Muscle of arm (tissue), 14 donors: Measurements from ENCODE around the gene WDR27. TPM values are rescaled to one million over a fixed set of nuclear protein-coding genes. Genes with fewer than 3 reads are reported as not detected.
A peak's percentile ranks its signal among the peaks of the same experiment; 100 is the strongest.

Experiments
- DNase-seq: peaks from one replicate; pipeline ENCODE4 v3.0.0-alpha.2; 2013
- long read RNA-seq, 11 donors: transcript quantifications; one replicate each; lab custom pipeline, GENCODE V29; 2026
- polyA plus RNA-seq, 12 donors: library from polyadenylated mRNA; unstranded; fragments of 120-200 nt; gene quantifications; one replicate each; pipeline ENCODE4 v1.2.1, GENCODE V29; 2013; ENCODE audit not compliant: insufficient read length in 12 of 12

Gene WDR27
- 10 to 100 TPM in 11 of 12 donors, not detected in 1; 17.8 to 60.4 (median 35.3) TPM for polyA plus RNA-seq
- long read RNA-seq, donor 1, partial matches to known transcripts = 12 of 15 reads
- long read RNA-seq, donor 1, other reads (novel, unspliced or antisense) = 0 of 15 reads
- long read RNA-seq, donor 2, partial matches to known transcripts = 0 of 2 reads
- long read RNA-seq, donor 2, other reads (novel, unspliced or antisense) = 0 of 2 reads
- long read RNA-seq, donor 3 = 0 reads
- long read RNA-seq, donor 4, partial matches to known transcripts = 0 of 2 reads
- long read RNA-seq, donor 4, other reads (novel, unspliced or antisense) = 0 of 2 reads
- long read RNA-seq, donor 5, transcript WDR27-211 (3 exons, 3,175 nt) = major isoform, 6 of 15 reads
- long read RNA-seq, donor 5, partial matches to known transcripts = 6 of 15 reads
- long read RNA-seq, donor 5, other reads (novel, unspliced or antisense) = 0 of 15 reads
- long read RNA-seq, donor 6 = 0 reads
- long read RNA-seq, donor 7 = 0 reads
- long read RNA-seq, donor 8, partial matches to known transcripts = 0 of 4 reads
- long read RNA-seq, donor 8, other reads (novel, unspliced or antisense) = 0 of 4 reads
- long read RNA-seq, donor 9, partial matches to known transcripts = 0 of 1 reads
- long read RNA-seq, donor 9, other reads (novel, unspliced or antisense) = 0 of 1 reads
- long read RNA-seq, donor 10, partial matches to known transcripts = 5 of 7 reads
- long read RNA-seq, donor 10, other reads (novel, unspliced or antisense) = 0 of 7 reads
- long read RNA-seq, donor 11, partial matches to known transcripts = 14 of 16 reads
- long read RNA-seq, donor 11, other reads (novel, unspliced or antisense) = 0 of 16 reads

GRCh38 chr6:169701954-169702839, at the start of gene WDR27, which contains the start of gene C6orf120:
Gene WDR27, minus strand, starts transcription at chr6:169702029. Its CDS starts 13,024 bp downstream, at chr6:169689005.
Gene C6orf120, plus strand, starts transcription at chr6:169702126. Its CDS starts 334 bp downstream, at chr6:169702460.
- peak; percentile 96 for DNase-seq

GRCh38 chr6:169746556-169746955, 44.7 kb upstream of the WDR27 start:
- no peak for DNase-seq

GRCh38 chr6:169745405-169745804, 43.6 kb upstream of the WDR27 start:
- no peak for DNase-seq

GRCh38 chr6:169741344-169741743, 39.5 kb upstream of the WDR27 start:
- DNase-seq = no peak

GRCh38 chr6:169738976-169739529, 37.2 kb upstream of the WDR27 start:
- DNase-seq = no peak

GRCh38 chr6:169738204-169738975, 36.6 kb upstream of the WDR27 start:
- DNase-seq = no peak

GRCh38 chr6:169729961-169730360, 28.1 kb upstream of the WDR27 start:
- no peak for DNase-seq

- no peak for DNase-seq
Observed at GRCh38 chr6:169726963-169727362, 25.1 kb upstream of the WDR27 start.

GRCh38 chr6:169726049-169726400, 24.2 kb upstream of the WDR27 start:
- no peak for DNase-seq

GRCh38 chr6:169725125-169726048, 23.6 kb upstream of the WDR27 start:
- DNase-seq = no peak

GRCh38 chr6:169724494-169725124, 22.8 kb upstream of the WDR27 start, which contains the start of gene PHF10:
Gene PHF10, minus strand, starts transcription at chr6:169724500. Its CDS starts 569 bp downstream, at chr6:169723931.
- DNase-seq = peak; percentile 66

GRCh38 chr6:169723991-169724493, 22.2 kb upstream of the WDR27 start:
- DNase-seq = no peak

GRCh38 chr6:169723200-169723909, 21.5 kb upstream of the WDR27 start:
- DNase-seq = peak; percentile 73

- peak; percentile 40 for DNase-seq
Observed at GRCh38 chr6:169722362-169723199, 20.8 kb upstream of the WDR27 start.

GRCh38 chr6:169720207-169720855, 18.5 kb upstream of the WDR27 start:
- no peak for DNase-seq

- no peak for DNase-seq
Observed at GRCh38 chr6:169719117-169719516, 17.3 kb upstream of the WDR27 start.
